MCF 10A (cell line): ENCODE results near the gene APOL1. TPM values are rescaled to one million over a fixed set of nuclear protein-coding genes. Genes with fewer than 3 reads are reported as not detected.

Experiments
- BruUV-seq: library from RNA; stranded (reverse); fragments of 400-500 nt; replicated peaks from 2 replicates; lab custom pipeline; 2021; lab: Mats Ljungman, UMichigan
- CTCF ChIA-PET: fragments of 300-600 bp; sonication (Branson Sonifier 250); formaldehyde crosslinking; extraction: SDS; loops from one replicate; lab custom pipeline; 2021; ENCODE audit warnings: antibody characterized with exemption, inconsistent platforms; lab: Yijun Ruan, JAX
- POLR2A ChIA-PET: fragments of 300-600, 350-650 bp; sonication (Branson Sonifier 250); formaldehyde crosslinking; extraction: SDS; loops from one replicate; lab custom pipeline; 2020; ENCODE audit warnings: antibody characterized with exemption, inconsistent platforms; lab: Yijun Ruan, JAX
- DNase-seq: peaks from one replicate; pipeline ENCODE4 v3.0.0-alpha.2; 2018; ENCODE audit not compliant: unreplicated experiment
- H3K27ac Mint-ChIP-seq: one replicate; pipeline ENCODE4 v1.8.0; 2022; ENCODE audit warnings: mild to moderate bottlenecking, low read depth, mixed read lengths; ENCODE audit not compliant: unreplicated experiment
- H3K27me3 Mint-ChIP-seq: one replicate; pipeline ENCODE4 v1.8.0; 2022; ENCODE audit warnings: mixed read lengths; ENCODE audit not compliant: insufficient read depth, unreplicated experiment
- H3K36me3 Mint-ChIP-seq: one replicate; pipeline ENCODE4 v1.8.0; 2022; ENCODE audit warnings: mild to moderate bottlenecking, moderate library complexity, mixed read lengths; ENCODE audit not compliant: insufficient read depth, unreplicated experiment
- H3K4me1 Mint-ChIP-seq: one replicate; pipeline ENCODE4 v1.8.0; 2022; ENCODE audit warnings: mixed read lengths; ENCODE audit not compliant: insufficient read depth, unreplicated experiment
- H3K4me3 Mint-ChIP-seq: one replicate; pipeline ENCODE4 v1.8.0; 2022; ENCODE audit warnings: mild to moderate bottlenecking, moderate library complexity, mixed read lengths; ENCODE audit not compliant: unreplicated experiment
- H3K9me3 Mint-ChIP-seq: one replicate; pipeline ENCODE4 v1.8.0; 2022; ENCODE audit warnings: mixed read lengths; ENCODE audit not compliant: unreplicated experiment
- CTCF ChIP-seq: fragments of 200-600 bp; IDR thresholded peaks from one replicate; pipeline ENCODE4 v1.8.0; 2022; ENCODE audit warnings: antibody characterized with exemption, mild to moderate bottlenecking; ENCODE audit not compliant: unreplicated experiment
- intact Hi-C: fragments of 100-400 bp; cut with micrococcal nuclease; formaldehyde crosslinking; loops from 2 replicates; pipeline ENCODE4 v1.14.1; 2022
- microRNA-seq: library from miRNA; unstranded; fragments of <30 nt; microRNA quantifications from one replicate; pipeline ENCODE4 v1.2.0, GENCODE V29; 2022
- total RNA-seq: library from RNA; stranded (reverse); gene quantifications from 2 replicates; pipeline ENCODE4 v1.2.3, GENCODE V29; 2022

Gene APOL1
- total RNA-seq, 1 experiment from 2014 or later = 0.14 TPM

GRCh38 chr22:36311386-36312085 lies 58.6 kb downstream of the APOL1 start:
- no peak for DNase-seq
- Mint-ChIP-seq H3K36me3 (peaks cover 95% of the 10 kb centered on the region), H3K9me3 (no peaks in the 10 kb centered on the region), H3K27me3 (no peaks in the 10 kb centered on the region), H3K4me3 (no peak overlapping the region), H3K27ac (no peak overlapping the region), H3K4me1 (no peaks in the 10 kb centered on the region)
- POLR2A ChIA-PET = interaction anchor here (0.7 to 2.0 kb wide), 7 partner anchors 10 to 152 kb away, joined by 3 to 7 read pairs (median 4); partner anchors contain the start of gene MYH9
- intact Hi-C loops = no loop called here
- CTCF ChIA-PET = interaction anchor here (0.6 to 4.5 kb wide), 6 partner anchors 10 to 211 kb away, joined by 3 to 40 read pairs (median 4); no protein-coding TSS in a partner anchor
- TF ChIP-seq CTCF = no peak
- BruUV-seq = no TSS peak

GRCh38 chr22:36315325-36315724 lies 62.4 kb downstream of the APOL1 start:
- no TSS peak for BruUV-seq
- no peaks in the 10 kb centered on the region for H3K27me3 Mint-ChIP-seq
- CTCF ChIA-PET = no interaction called here

GRCh38 chr22:36316419-36316818 lies 63.5 kb downstream of the APOL1 start:
- no TSS peak for BruUV-seq
- no peaks in the 10 kb centered on the region for H3K27me3 Mint-ChIP-seq
- intact Hi-C loops = no loop called here
- ChIA-PET POLR2A (no interaction called here), CTCF (interaction anchor here (1.1 to 1.3 kb wide), 3 partner anchors 13 to 17 kb away, joined by 3 to 4 read pairs (median 4); no protein-coding TSS in a partner anchor)
- peaks cover 93% of the 10 kb centered on the region for H3K36me3 Mint-ChIP-seq
- H3K4me1 Mint-ChIP-seq = no peaks in the 10 kb centered on the region
- no peak overlapping the region for H3K27ac Mint-ChIP-seq
- TF ChIP-seq CTCF = no peak
- H3K9me3 Mint-ChIP-seq = no peaks in the 10 kb centered on the region
- DNase-seq = no peak
- H3K4me3 Mint-ChIP-seq = no peak overlapping the region

More at GRCh38 chr22:36315325-36315724, 62.4 kb downstream of the APOL1 start:
- H3K4me3 Mint-ChIP-seq = no peak overlapping the region
- H3K36me3 Mint-ChIP-seq = peaks cover 93% of the 10 kb centered on the region
- no peak for TF ChIP-seq CTCF
- H3K27ac Mint-ChIP-seq = no peak overlapping the region
- no peak for DNase-seq
- no peaks in the 10 kb centered on the region for H3K4me1 Mint-ChIP-seq
- intact Hi-C loops = no loop called here
- POLR2A ChIA-PET = interaction anchor here (1.4 kb wide), 1 partner anchor 71 kb away, joined by 4 read pairs; no protein-coding TSS in a partner anchor
- no peaks in the 10 kb centered on the region for H3K9me3 Mint-ChIP-seq

Small RNA genes within 50 kb of the gene (microRNA-seq; reads per million reads assigned to microRNA genes)
- gene MIR6819 = 0.53 reads per million

Other genes with a start within 250 kb of the APOL1 start
- 89.4 and 92.0 TPM in 2 replicates for gene RBFOX2, start 224.3 kb upstream of the APOL1 start, total RNA-seq
- 0.44 and 1.8 TPM in 2 replicates for gene APOL3, start 92.4 kb upstream of the APOL1 start, total RNA-seq
- not detected in 2 replicates for gene APOL4, start 51.3 kb upstream of the APOL1 start, total RNA-seq
- gene APOL2, start 13.6 kb upstream of the APOL1 start, total RNA-seq = 16.0 and 38.7 TPM in 2 replicates
- gene MYH9, start 134.8 kb downstream of the APOL1 start, total RNA-seq = 643 and 653 TPM in 2 replicates
- gene TXN2, start 228.5 kb downstream of the APOL1 start, total RNA-seq = 61.5 and 83.2 TPM in 2 replicates